Measurements from ENCODE around the gene TXNRD2.
"Not testable (repeated sequence)": the region's sequence is repeated elsewhere in the genome, so short reads cannot be mapped to it uniquely, and the experiment has no call there.

Gene TXNRD2

GRCh38 chr22:19923914-19924513, 17.6 kb downstream of the TXNRD2 start:
- no peak for DNase-seq (ENCODE audit: low read depth)

DNA sequence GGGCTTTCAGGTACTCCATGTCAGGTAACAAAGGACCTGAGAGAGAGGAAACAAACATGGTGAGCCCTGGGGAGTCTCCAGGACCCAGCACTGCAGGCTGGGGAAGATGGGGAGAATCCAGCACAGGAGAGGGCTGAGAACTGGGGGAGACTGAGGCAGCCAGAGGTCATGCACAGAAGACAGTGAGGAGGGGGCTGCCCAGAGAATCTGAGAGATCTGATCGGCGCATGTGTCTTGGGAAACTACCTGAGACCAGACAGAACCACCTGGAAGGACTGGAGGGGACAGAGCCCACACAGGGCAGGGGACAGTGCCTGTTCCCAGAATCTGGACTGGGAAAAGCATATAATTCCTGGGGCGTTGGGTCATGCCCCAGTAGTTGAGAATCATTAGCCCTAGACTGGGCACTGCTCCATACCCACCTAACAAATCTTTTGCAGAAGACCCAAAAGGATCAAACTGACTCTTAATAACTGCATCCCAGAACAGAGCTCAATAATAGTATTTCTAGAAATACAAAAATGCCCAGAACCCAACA, 20.0 kb downstream of the TXNRD2 start:
- no peak for DNase-seq (ENCODE audit: low read depth)

- no peak for DNase-seq (ENCODE audit: low read depth)
Observed at GRCh38 chr22:19919701-19920363, 21.8 kb downstream of the TXNRD2 start.

GRCh38 chr22:19918332-19919106, 23.1 kb downstream of the TXNRD2 start:
- no peak for DNase-seq (ENCODE audit: low read depth)

- DNase-seq (ENCODE audit: low read depth): no peak
Observed at GRCh38 chr22:19917389-19918138, 24.1 kb downstream of the TXNRD2 start.

DNA sequence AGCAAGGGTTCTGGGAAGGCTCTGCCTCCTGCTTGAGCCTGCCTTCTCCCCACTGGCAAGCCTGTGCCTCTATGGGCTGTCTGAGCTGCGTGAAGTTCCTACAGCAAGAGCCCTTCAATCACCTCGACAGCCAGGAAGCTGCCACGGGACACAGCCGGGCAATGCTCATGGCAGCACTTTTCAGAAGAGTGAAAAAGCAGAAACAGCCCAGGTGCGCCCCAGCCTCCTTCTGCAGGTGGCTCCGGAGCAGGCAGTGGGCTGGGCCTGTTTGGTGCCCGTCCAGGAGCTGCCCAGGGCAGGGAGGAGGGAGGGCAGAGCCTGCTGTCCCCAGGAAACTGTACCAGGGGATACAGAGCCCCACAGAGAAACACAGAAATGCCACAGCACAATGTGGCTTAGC, 24.7 kb downstream of the TXNRD2 start:
- no peak for DNase-seq (ENCODE audit: low read depth)

DNA sequence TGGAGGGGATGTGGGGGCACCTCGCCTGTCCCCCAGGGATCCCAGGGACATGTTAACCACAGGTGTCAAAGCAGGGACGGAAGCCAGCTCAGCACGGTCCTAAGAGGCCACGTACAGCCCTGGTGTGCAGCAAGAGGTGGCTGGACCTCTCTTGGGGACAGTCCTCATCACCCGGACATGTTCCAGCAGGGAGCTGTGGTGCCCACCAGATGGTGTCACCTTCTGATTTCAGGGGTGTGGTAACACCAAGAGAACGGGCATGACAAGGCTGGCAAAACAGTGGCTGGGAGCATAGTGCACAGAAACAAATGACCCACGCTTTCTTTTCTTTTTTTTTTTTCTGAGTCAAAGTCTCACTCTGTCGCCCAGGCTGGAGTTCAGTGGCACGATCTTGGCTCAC, 25.6 kb downstream of the TXNRD2 start:
- no peak for DNase-seq (ENCODE audit: low read depth)

GRCh38 chr22:19915287-19915954, 26.2 kb downstream of the TXNRD2 start:
- DNase-seq (ENCODE audit: low read depth): no peak

DNA sequence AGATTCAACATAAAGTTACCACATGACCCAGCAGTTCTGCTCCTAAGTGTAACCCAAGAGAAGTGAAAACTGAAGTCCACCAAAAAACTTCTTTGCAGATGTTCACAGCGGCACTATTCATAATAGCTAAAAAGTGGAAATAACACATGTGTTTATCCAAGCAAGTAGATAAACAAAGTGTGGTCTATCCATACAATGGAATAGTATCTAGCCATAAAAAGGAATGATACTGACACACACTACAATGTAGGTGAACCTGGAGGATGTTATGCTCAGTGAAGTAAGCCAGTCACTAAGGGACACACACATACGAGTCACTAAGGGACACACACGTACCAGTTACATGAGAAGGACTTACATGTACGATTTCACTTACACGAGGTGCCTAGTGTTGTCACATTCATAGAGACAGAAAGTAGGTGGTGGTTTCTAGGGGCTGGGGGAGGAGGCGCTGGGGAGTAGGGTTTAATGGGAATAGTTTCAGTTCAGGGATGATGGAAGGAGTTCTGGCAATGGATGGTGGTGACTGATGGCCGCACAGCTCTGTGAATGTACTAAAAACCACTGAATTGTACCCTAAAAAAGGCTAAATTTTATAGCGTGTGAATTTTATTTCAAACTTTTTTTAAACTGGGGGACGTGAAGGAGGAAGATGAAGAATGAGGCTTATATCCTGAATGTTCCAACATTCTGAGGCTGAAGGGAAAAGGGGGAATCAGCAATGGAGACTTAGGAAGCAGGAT, 27.2 kb downstream of the TXNRD2 start:
- DNase-seq (ENCODE audit: low read depth): no peak

- DNase-seq (ENCODE audit: low read depth): no peak
Observed at GRCh38 chr22:19913337-19913936, 28.2 kb downstream of the TXNRD2 start.

GRCh38 chr22:19912271-19912999, 29.2 kb downstream of the TXNRD2 start:
- DNase-seq (ENCODE audit: low read depth): no peak

GRCh38 chr22:19911540-19912270, 29.9 kb downstream of the TXNRD2 start:
- no peak for DNase-seq (ENCODE audit: low read depth)

DNA sequence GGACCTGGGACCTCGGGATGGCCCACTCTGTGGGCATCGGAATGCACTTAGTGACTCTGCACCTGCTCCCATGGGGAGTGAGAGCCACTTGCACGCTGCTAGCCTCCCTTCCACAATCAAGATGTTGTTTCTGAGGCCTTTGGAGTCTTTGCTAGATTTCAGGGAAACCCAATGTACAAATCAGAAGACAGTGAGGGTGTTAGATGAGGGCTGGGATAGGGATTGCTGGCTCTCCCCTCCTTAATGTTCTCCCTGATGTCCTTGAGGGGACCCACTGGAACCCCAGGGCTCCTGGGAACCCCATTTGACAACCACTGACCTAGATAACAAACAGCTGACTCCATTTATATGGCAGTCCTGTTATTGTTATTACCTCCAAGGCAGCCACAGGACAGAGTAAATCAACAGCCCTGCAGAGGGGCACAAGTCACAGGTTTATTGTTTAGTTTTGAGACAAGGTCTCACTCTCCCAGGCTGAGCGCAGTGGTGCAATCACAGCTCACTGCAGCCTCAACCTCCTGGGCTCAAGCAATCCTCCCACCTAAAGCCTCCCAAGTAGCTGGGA, 31.4 kb downstream of the TXNRD2 start:
- DNase-seq (ENCODE audit: low read depth): no peak

- peak; percentile 61 for DNase-seq (ENCODE audit: low read depth)
Observed at GRCh38 chr22:19909350-19910179, 32.1 kb downstream of the TXNRD2 start.

GRCh38 chr22:19907902-19908301, 33.7 kb downstream of the TXNRD2 start:
- not testable (repeated sequence) for DNase-seq (ENCODE audit: low read depth)

GRCh38 chr22:19906864-19907263, 34.8 kb downstream of the TXNRD2 start:
- DNase-seq (ENCODE audit: low read depth): not testable (repeated sequence)

- DNase-seq (ENCODE audit: low read depth): no peak
Observed at GRCh38 chr22:19905347-19906276, 36.0 kb downstream of the TXNRD2 start.
